GM18951 (cell line): ENCODE results near the gene ZNF385C.

Source experiments
- POLR2A ChIP-seq: IDR thresholded peaks from 4 replicates; pipeline ENCODE4 v1.6.1; 2011; ENCODE audit warnings: mild to moderate bottlenecking; ENCODE audit not compliant: insufficient read length, insufficient read depth; ENCODE audit errors: extremely low read depth
- in situ Hi-C: fragments of 300-500 bp; cut with MboI; formaldehyde crosslinking; loops from one replicate; pipeline ENCODE4 v1.12.0; 2022; ENCODE audit warnings: low sequenced_read_pairs, mixed read lengths, inconsistent platforms; ENCODE audit not compliant: unreplicated experiment

The ZNF385C gene

DNA sequence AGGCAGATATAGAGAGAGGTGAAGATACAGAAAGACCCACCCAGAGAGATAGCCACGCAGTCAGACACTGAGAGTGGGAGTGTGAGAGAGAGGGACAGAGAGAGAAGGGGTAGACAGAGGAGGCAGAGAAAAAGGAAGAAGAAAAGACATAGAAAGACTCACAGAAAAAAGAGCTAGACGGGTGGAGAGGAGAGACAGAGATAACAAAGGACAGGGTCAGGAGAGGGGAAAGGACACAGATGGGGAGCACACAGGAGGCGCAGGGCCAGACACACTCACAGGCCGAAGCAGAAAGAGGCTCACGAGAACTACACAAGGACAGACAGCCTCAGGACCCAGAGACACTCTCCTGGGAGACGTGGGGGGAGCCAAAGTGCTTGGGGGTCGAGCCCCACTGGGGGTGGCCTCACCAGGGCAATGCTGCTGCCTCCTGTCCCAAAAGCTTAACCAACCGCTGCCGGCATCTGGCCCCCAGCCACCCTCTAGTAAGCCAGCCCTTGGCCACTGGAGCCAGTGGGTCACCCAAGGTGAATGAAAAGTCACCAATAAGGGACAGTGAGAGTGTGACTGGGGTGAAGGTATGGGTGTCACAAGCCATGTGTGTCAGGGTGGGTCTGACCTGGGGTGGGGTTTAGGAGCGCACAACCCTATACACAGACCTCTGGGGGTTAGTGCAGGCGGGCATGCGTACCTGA lies 3.8 kb downstream of the ZNF385C start:
- in situ Hi-C loops = no loop called here
- TF ChIP-seq POLR2A = no peak

DNA sequence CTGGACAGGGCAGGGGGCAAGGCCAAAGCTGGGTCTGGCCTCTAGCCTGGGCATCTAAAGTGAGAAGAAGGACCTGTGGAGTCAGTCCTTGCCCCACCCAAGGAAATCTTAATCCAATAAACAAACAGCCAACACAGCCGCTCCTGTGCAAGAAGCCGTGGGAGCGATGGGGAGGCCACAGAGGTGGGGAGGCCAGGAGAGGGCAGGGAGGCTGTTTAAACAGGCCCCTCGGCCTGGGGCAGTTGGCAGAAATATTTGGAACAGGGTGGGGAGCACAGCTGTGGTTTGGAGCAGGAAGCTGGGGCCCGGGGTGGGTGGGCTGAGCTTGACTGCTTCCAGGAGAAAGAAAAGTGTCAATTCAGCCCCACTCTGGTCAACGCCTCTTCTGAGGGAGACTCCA lies 5.3 kb downstream of the ZNF385C start:
- TF ChIP-seq POLR2A = no peak
- in situ Hi-C loops = no loop called here

DNA sequence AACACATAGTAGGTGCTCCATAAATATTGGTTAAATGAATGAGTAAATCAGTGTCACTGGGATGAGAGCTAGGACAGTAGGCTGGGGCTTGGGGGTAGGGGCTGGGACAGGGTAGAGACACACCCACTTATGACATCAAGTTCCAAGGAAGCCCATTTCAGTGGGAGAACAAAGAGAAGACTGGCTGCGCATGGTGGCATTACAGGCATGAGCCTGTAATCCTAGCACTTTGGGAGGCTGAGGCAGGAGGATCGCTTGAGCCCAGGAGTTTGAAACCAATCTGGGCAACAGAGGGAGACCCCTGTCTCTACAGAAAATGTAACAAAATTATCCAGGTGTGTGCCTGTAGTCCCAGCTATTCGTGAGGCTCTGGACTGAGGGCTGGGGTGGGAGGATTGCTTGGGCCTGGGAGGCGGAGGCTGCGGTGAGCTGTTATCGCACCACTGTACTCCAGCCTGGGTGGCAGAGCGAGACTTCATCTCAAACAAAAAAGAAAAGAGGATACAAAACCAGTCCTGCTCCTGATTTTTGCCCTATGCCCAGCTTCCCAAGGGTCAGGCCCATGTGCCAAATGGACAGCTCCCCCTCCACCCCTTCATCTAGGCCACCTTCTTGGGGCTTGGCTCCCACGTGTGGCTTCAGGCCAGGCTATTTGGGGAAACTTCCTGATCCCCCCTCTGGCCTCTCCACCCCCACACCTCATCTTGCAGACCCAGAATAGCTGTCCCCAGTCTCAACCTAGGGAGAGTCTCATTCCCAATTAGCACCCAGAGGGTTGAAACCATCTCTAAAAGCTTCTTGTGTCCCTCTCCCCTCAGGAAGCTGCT lies 7.1 kb downstream of the ZNF385C start:
- in situ Hi-C loops = no loop called here
- TF ChIP-seq POLR2A = no peak

DNA sequence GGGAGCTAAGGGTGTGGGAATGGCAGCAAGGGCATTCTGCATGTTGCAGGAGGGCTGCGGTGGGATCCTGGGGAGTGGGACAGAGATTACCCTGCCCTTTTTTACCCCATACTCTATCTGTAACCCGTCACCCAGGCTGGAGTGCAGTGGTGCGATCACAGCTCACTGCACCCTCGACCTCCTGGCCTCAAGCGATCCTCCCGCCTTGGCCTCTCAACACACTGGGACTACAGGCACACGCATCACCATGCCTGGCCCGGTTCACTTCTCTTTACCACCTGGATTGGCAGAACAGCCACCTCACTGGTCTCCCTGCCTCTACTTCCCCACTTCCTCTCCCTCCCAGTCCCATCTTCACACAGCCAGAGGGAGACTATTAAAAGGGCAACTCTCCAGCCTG lies 9.5 kb downstream of the ZNF385C start:
- in situ Hi-C loops = no loop called here
- TF ChIP-seq POLR2A = no peak

- TF ChIP-seq POLR2A = no peak
- in situ Hi-C loops = no loop called here
These were observed 10.3 kb downstream of the ZNF385C start for GRCh38 chr17:42087736-42088705.

DNA sequence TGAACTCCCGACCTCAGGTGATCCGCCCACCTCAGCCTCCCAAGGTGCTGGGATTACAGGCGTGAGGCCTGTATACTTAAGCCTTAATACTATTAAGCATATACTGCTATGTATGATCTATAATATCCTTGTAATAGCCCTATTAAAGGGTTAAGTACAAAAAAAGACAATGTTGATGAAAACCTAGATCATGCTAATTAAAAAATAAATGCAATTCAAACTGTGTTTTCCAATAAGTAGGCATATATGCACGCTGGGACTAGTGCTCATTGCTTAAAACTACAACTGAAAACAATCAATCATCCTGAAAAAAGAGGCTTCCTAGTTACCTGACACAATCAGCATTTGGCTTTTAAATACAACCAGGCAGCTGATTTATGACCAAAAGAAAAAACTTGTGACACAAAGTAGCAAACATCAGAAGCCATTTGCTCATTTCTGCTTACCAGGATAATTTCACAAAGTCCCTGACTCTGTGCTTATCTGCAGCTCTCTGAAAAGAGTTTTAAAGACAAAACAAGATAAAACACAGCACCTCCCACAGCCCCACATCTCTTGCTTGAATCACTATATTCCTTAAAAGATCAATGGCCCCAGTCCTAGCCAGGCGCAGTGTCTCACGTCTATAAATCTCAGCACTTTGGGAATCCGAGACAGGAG lies 11.1 kb downstream of the ZNF385C start:
- no peak for TF ChIP-seq POLR2A
- in situ Hi-C loops = no loop called here

DNA sequence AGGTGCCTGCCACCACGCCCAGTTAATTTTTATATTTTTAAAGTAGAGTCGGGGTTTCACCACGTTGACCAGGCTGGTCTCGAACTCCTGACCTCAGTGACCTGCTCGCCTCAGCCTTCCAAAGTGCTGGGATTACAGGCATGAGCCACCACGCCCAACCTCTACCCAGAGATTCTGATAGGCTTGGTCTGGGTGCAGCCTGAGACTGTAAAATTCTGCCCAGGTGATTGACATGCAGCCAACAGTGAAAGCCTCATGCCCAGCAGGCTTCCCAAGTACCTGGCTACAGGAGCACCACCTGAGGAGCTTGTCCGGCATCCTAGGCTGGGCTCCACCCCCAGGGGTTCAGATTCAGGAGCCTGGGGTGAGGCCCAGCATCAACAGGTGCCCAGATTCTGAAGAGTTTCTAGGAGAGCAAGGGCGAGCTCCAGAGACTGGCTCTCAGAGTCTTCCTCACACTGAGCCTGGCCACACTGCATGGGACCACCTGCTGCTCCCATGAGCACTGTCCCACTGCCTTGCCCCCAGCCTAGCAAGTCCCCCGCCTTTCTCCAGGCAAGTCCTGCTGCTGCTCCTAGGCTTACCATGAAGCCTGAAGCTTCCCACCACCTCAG lies 16.6 kb downstream of the ZNF385C start:
- in situ Hi-C loops = no loop called here
- TF ChIP-seq POLR2A = no peak

- in situ Hi-C loops = no loop called here
- no peak for TF ChIP-seq POLR2A
These were observed 18.7 kb downstream of the ZNF385C start for GRCh38 chr17:42079541-42079940.

GRCh38 chr17:42078396-42079043 lies 19.8 kb downstream of the ZNF385C start:
- in situ Hi-C loops = no loop called here

DNA sequence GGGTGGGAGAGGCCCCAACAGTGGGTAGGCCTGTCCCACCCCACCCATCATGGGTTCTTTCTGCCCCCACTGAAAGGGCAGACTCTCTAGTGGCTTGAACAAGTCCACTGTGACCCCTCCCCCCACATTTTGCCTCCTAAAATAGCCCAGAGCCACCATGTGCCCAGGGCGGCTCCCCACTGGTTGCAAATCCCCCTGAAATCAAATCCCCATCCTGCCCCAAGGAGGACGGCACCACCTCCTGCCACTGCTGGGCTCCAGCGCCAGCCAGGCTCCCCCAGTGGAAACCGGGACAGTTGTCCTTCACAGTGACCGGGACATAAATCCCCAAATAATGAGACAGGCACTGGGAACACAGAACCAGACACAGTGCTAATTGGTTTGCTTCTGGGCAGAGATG lies 20.5 kb downstream of the ZNF385C start:
- in situ Hi-C loops = no loop called here
- TF ChIP-seq POLR2A = no peak

More at GRCh38 chr17:42078396-42079043, 19.8 kb downstream of the ZNF385C start:
- no peak for TF ChIP-seq POLR2A

DNA sequence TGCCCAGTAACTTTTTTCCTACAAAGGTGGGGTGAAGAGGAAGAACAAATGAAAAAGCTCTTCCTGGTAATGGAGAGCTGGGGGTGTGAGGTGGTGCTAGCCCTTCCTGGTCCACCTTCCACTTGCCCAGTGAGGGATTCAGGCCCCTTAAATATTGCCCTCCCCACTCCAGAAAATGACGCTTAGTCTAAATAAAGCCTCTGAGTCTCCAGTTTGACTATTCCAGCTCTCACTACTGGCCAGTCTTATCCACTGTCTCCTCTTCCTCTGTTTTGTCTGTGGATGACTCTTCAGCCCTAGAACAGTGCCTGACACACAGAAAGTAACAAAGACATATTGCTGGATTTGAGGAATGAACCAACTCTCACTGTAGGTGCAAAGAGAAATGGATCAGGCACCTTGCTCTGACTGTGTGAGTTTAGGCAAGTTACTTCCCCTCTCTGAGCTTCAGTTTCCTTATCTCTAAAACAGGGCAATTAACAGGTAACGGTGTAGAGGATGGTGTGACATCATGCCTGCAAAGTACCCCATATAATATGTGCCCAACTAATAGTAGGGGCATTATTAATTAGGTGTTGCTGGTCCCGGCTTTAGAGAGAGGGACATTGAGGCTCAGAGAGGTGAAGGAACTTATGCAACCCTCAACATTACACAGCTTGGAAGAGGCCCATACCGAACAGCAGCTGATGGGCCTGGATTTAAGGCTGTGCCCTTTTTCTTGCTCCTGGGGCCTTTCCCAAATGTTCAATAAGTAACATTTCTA lies 21.3 kb downstream of the ZNF385C start:
- TF ChIP-seq POLR2A = no peak
- in situ Hi-C loops = no loop called here
